GM12878 (cell line): ENCODE measurements around the gene IFNL1. TPM values are rescaled to one million over a fixed set of nuclear protein-coding genes. Genes with fewer than 3 reads are reported as not detected.

ENCODE experiments used
- ATAC-seq: fragments of 200-7000 bp; cut with Tn5 transposase; 3 replicates; pipeline ENCODE4 v1.9.1; 2020; ENCODE audit warnings: mild to moderate bottlenecking, moderate library complexity
- BruUV-seq: library from RNA; stranded (reverse); fragments of 400-500 nt; replicated peaks from 2 replicates; lab custom pipeline; 2021; lab: Mats Ljungman, UMichigan
- CTCF ChIA-PET: fragments of 300-600 bp; sonication (Branson Sonifier 250); formaldehyde crosslinking; extraction: SDS; loops from one replicate; lab custom pipeline; 2021; ENCODE audit warnings: inconsistent platforms; lab: Yijun Ruan, JAX
- POLR2A ChIA-PET: fragments of 350-600 bp; formaldehyde crosslinking; extraction: SDS; loops from one replicate; lab custom pipeline; 2021; ENCODE audit warnings: inconsistent platforms; lab: Charles Lee
- RAD21 ChIA-PET: fragments of 300-600 bp; sonication (Branson Sonifier 250); formaldehyde crosslinking; loops from one replicate; lab custom pipeline; 2023; ENCODE audit warnings: antibody characterized with exemption; ENCODE audit not compliant: unreplicated experiment; lab: Charles Lee
- SMC1A ChIA-PET: fragments of 300-600 bp; sonication (Branson Sonifier 250); formaldehyde crosslinking; loops from one replicate; lab custom pipeline; 2023; ENCODE audit not compliant: unreplicated experiment, uncharacterized antibody; lab: Charles Lee
- DNase-seq: peaks from one replicate; pipeline ENCODE4 v3.0.0-alpha.2; 2011; ENCODE audit warnings: low read depth, low spot score
- FAIRE-seq: peaks from 3 replicates; lab custom pipeline; 2011; peaks lifted over from hg19 to GRCh38; lab: Jason Lieb, UNC
- H2AFZ ChIP-seq: 2 replicates; pipeline ENCODE4 v1.6.0; 2011; ENCODE audit warnings: low read depth, low read length, control low read depth; ENCODE audit not compliant: control insufficient read depth
- H3K27ac ChIP-seq: 2 replicates; pipeline ENCODE4 v1.5.1; 2011; ENCODE audit warnings: control low read depth; ENCODE audit not compliant: control insufficient read depth, insufficient read depth
- H3K27me3 ChIP-seq, 2 experiments: replicated peaks in 1 of 2; 2 replicates each; pipeline versions ENCODE4 v1.6.0 to v1.6.1; 2011; ENCODE audit warnings: low read length in 1 of 2; ENCODE audit not compliant: control insufficient read depth in 2 of 2, insufficient read depth in 2 of 2
- H3K36me3 ChIP-seq, 2 experiments: 2 replicates each; pipeline ENCODE4 v1.5.1; 2011; ENCODE audit warnings: low read length in 1 of 2; ENCODE audit not compliant: control insufficient read depth in 2 of 2, insufficient read depth in 2 of 2
- H3K4me1 ChIP-seq: 2 replicates; pipeline ENCODE4 v1.6.1; 2011; ENCODE audit warnings: mild to moderate bottlenecking, low read length, moderate library complexity, mixed read lengths; ENCODE audit not compliant: control insufficient read depth, insufficient read depth
- H3K4me2 ChIP-seq: 2 replicates; pipeline ENCODE4 v1.6.0; 2011; ENCODE audit warnings: control low read depth; ENCODE audit not compliant: control insufficient read depth, insufficient read depth
- H3K4me3 ChIP-seq: fragments of 200-600 bp; sonication (generic); 2 replicates; pipeline ENCODE4 v1.5.1; 2016
- H3K79me2 ChIP-seq: 2 replicates; pipeline ENCODE4 v1.6.0; 2011; ENCODE audit warnings: low read length; ENCODE audit not compliant: control insufficient read depth, insufficient read depth
- H3K9ac ChIP-seq: 2 replicates; pipeline ENCODE4 v1.8.0; 2011; ENCODE audit warnings: low read length, control low read depth, mixed read lengths; ENCODE audit not compliant: control insufficient read depth, insufficient read depth
- H3K9me3 ChIP-seq: replicated peaks from 3 replicates; pipeline ENCODE4 v1.5.1; 2011; ENCODE audit warnings: mild to moderate bottlenecking, low read length; ENCODE audit not compliant: control insufficient read depth, insufficient read depth
- H4K20me1 ChIP-seq: 2 replicates; pipeline ENCODE4 v1.6.0; 2011; ENCODE audit not compliant: control insufficient read depth, insufficient read depth
- ATF2 ChIP-seq: IDR thresholded peaks from 2 replicates; pipeline ENCODE4 v1.6.1; 2012; ENCODE audit warnings: low read length, inconsistent platforms
- BCL3 ChIP-seq: IDR thresholded peaks from 2 replicates; pipeline ENCODE4 v1.6.1; 2011; ENCODE audit warnings: borderline replicate concordance, low read depth, mild to moderate bottlenecking, moderate library complexity, low read length; ENCODE audit not compliant: insufficient read depth, poor library complexity, severe bottlenecking
- CBX5 ChIP-seq: sonication (generic); IDR thresholded peaks from 2 replicates; pipeline ENCODE4 v1.6.1; 2016; ENCODE audit warnings: low read depth, moderate library complexity, mild to moderate bottlenecking, inconsistent platforms
- CHD4 ChIP-seq: fragments of 200-600 bp; sonication (generic); IDR thresholded peaks from 2 replicates; pipeline ENCODE4 v1.6.1; 2016; ENCODE audit warnings: mild to moderate bottlenecking
- CREM ChIP-seq: IDR thresholded peaks from 2 replicates; pipeline ENCODE4 v1.6.1; 2014; ENCODE audit warnings: antibody characterized with exemption, low read depth
- DPF2 ChIP-seq: fragments of 450-650 bp; IDR thresholded peaks from 2 replicates; pipeline ENCODE4 v1.6.1; 2017; ENCODE audit warnings: mild to moderate bottlenecking
- IRF5 ChIP-seq: fragments of 450-650 bp; IDR thresholded peaks from 2 replicates; pipeline ENCODE4 v1.6.1; 2017; ENCODE audit warnings: borderline replicate concordance
- JUNB ChIP-seq: IDR thresholded peaks from 2 replicates; pipeline ENCODE4 v1.6.1; 2016; ENCODE audit warnings: antibody characterized with exemption, mild to moderate bottlenecking
- KAT2A ChIP-seq: conservative IDR thresholded peaks from 2 replicates; pipeline ENCODE4 v1.6.1; 2011; ENCODE audit warnings: low read depth, low read length; ENCODE audit not compliant: control insufficient read depth
- LARP7 ChIP-seq: fragments of 450-650 bp; IDR thresholded peaks from 2 replicates; pipeline ENCODE4 v1.6.1; 2017; ENCODE audit warnings: mild to moderate bottlenecking
- NBN ChIP-seq: fragments of 450-650 bp; IDR thresholded peaks from 2 replicates; pipeline ENCODE4 v1.6.1; 2016
- POLR2AphosphoS2 ChIP-seq: IDR thresholded peaks from 2 replicates; pipeline ENCODE4 v1.6.1; 2011; ENCODE audit warnings: low read depth, mild to moderate bottlenecking, low read length, improper control_type of control experiment, moderate library complexity
- RAD21 ChIP-seq: IDR thresholded peaks from 2 replicates; pipeline ENCODE4 v1.6.1; 2011; ENCODE audit warnings: mild to moderate bottlenecking, low read depth, low read length, moderate library complexity; ENCODE audit not compliant: insufficient read depth
- SRF ChIP-seq, 2 experiments: IDR thresholded peaks; 2 replicates each; pipeline ENCODE4 v1.6.1; 2011; ENCODE audit warnings: low read depth in 2 of 2, low read length in 2 of 2, mild to moderate bottlenecking in 1 of 2, moderate library complexity in 1 of 2
- ZNF384 ChIP-seq: IDR thresholded peaks from 2 replicates; pipeline ENCODE4 v1.6.1; 2012; ENCODE audit warnings: low read depth, mild to moderate bottlenecking, low read length, improper control_type of control experiment, borderline replicate concordance
- ZNF622 ChIP-seq: fragments of 450-650 bp; IDR thresholded peaks from 2 replicates; pipeline ENCODE4 v1.6.1; 2017; ENCODE audit warnings: mild to moderate bottlenecking, inconsistent platforms
- WGBS: methylation state at CpG from one replicate; pipeline ENCODE4 v1.1.6; 2016; ENCODE audit warnings: low lambda C conversion rate; ENCODE audit not compliant: insufficient replicate concordance, insufficient coverage; ENCODE audit errors: missing lambda C conversion rate; 5-methylcytosine and 5-hydroxymethylcytosine counted together
- in situ Hi-C: fragments of 300-500 bp; cut with MboI; formaldehyde crosslinking; loops from 9 replicates; pipeline ENCODE4 v1.14.3; 2018; ENCODE audit warnings: mixed read lengths
- intact Hi-C: fragments of 100-400 bp; cut with micrococcal nuclease; formaldehyde crosslinking; loops from one replicate; pipeline ENCODE4 v1.14.2; 2022; ENCODE audit not compliant: unreplicated experiment
- polyA plus RNA-seq, 11 experiments: library from polyadenylated mRNA; depleted of rRNA in 4 of 11; unstranded in 6 of 11; stranded (reverse) in 5 of 11; fragments of >200 nt; fragmentation: Nextera tagmentation in 4 of 11; fragmentation: Illumina TruSeq in 1 of 11; extraction: Ambion mirVana in 4 of 11; extraction: Trizol in 1 of 11; gene quantifications; 1 replicate in 1 of 11; 2 replicates in 10 of 11; pipeline versions ENCODE4 v1.2.1 to v1.2.3, GENCODE V29; 2011 to 2016; ENCODE audit warnings: inconsistent platforms in 2 of 11, missing spikeins in 2 of 11, low read depth in 1 of 11
- total RNA-seq, 4 experiments: library from RNA; depleted of rRNA in 3 of 4; stranded (reverse); fragments of >200 nt in 3 of 4; fragmentation: Illumina TruSeq in 1 of 4; extraction: Trizol in 1 of 4; gene quantifications; 2 replicates each; pipeline versions ENCODE4 v1.2.1 to v1.2.3, GENCODE V29; 2013 to 2021
- TF ChIP-seq, protein P1 (sequence below): IDR thresholded peaks from 2 replicates; pipeline ENCODE4 v1.6.1; 2012; ENCODE audit warnings: improper control_type of control experiment, low read depth, low read length; ENCODE audit not compliant: insufficient replicate concordance

The IFNL1 gene
- total and polyA plus RNA-seq, 10 of the 15 experiments (the other 5 are each of a cell fraction or from before 2014, with no cell fraction given), result not detected

DNA sequence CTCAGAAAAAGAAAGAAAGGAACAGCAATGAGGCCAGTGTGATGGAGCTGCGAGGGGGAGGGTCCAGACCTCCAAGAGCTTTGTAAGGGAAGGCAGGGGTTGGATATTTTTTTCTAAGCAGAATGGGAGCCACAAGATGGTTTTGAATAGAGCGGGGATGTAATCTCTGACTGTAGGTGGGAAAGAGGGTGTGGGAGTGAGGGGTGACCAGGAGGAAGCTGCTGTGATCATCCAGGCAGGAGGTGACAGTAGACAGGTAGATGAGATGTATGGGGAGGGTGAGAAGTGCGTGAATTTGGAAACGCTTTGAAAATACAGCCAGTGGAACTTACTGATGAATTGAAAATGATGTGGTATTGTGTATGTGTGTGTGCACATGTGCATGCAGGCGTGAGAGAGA lies 20.6 kb upstream of the IFNL1 start:
- Histone ChIP-seq H4K20me1 (no peaks in the 10 kb centered on the region), H3K4me3 (no peak overlapping the region), H3K27ac (no peak overlapping the region), H2AFZ (no peak overlapping the region), H3K4me1 (no peaks in the 10 kb centered on the region), H3K9me3 (no peaks in the 10 kb centered on the region), H3K9ac (no peak overlapping the region), H3K36me3 (no peaks in the 10 kb centered on the region), H3K27me3 (peaks cover 0 to 1% of the 10 kb centered on the region in 2 experiments; a peak in 2 of 4 replicates), H3K4me2 (no peak overlapping the region), H3K79me2 (no peaks in the 10 kb centered on the region)
- no peak for FAIRE-seq
- BruUV-seq, result no TSS peak
- ChIA-PET POLR2A (no interaction called here), RAD21 (no interaction called here), CTCF (interaction anchor here (1.0 kb wide), 1 partner anchor 325 kb away, joined by 3 read pairs; no protein-coding TSS in a partner anchor), SMC1A (no interaction called here)
- TF ChIP-seq BCL3 (no peak), RAD21 (no peak), ATF2 (no peak), SRF (IDR thresholded peaks at IDR 0.05; ENCODE audit: low read depth in 2 of 2, low read length in 2 of 2) (no peak), ZNF622 (no peak), JUNB (no peak), CBX5 (no peak), NBN (no peak), POLR2AphosphoS2 (no peak), CREM (no peak), IRF5 (no peak), ZNF384 (no peak), LARP7 (no peak), DPF2 (no peak), CHD4 (no peak), KAT2A (no peak)
- TF ChIP-seq, protein P1, sequence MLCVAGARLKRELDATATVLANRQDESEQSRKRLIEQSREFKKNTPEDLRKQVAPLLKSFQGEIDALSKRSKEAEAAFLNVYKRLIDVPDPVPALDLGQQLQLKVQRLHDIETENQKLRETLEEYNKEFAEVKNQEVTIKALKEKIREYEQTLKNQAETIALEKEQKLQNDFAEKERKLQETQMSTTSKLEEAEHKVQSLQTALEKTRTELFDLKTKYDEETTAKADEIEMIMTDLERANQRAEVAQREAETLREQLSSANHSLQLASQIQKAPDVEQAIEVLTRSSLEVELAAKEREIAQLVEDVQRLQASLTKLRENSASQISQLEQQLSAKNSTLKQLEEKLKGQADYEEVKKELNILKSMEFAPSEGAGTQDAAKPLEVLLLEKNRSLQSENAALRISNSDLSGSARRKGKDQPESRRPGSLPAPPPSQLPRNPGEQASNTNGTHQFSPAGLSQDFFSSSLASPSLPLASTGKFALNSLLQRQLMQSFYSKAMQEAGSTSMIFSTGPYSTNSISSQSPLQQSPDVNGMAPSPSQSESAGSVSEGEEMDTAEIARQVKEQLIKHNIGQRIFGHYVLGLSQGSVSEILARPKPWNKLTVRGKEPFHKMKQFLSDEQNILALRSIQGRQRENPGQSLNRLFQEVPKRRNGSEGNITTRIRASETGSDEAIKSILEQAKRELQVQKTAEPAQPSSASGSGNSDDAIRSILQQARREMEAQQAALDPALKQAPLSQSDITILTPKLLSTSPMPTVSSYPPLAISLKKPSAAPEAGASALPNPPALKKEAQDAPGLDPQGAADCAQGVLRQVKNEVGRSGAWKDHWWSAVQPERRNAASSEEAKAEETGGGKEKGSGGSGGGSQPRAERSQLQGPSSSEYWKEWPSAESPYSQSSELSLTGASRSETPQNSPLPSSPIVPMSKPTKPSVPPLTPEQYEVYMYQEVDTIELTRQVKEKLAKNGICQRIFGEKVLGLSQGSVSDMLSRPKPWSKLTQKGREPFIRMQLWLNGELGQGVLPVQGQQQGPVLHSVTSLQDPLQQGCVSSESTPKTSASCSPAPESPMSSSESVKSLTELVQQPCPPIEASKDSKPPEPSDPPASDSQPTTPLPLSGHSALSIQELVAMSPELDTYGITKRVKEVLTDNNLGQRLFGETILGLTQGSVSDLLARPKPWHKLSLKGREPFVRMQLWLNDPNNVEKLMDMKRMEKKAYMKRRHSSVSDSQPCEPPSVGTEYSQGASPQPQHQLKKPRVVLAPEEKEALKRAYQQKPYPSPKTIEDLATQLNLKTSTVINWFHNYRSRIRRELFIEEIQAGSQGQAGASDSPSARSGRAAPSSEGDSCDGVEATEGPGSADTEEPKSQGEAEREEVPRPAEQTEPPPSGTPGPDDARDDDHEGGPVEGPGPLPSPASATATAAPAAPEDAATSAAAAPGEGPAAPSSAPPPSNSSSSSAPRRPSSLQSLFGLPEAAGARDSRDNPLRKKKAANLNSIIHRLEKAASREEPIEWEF, result no peak
- intact Hi-C loops (no loop called here), in situ Hi-C loops (no loop called here)
- ATAC-seq, result no peak
- no peak for DNase-seq
- WGBS, result 28% methylated on average over 5 of the region's 5 CpGs
